Measurements from ENCODE around the gene SORCS2. TPM values are rescaled to one million over a fixed set of nuclear protein-coding genes. Genes with fewer than 3 reads are reported as not detected.
A peak's percentile ranks its signal among the peaks of the same experiment; 100 is the strongest.

The SORCS2 gene
- total and polyA plus RNA-seq, 3 donors from 2014 or later, result 2.7 to 4.6 (median 2.9) TPM

GRCh38 chr4:7194251-7195140 lies 2.2 kb downstream of the SORCS2 start:
- peak; percentile 52 for DNase-seq
- no peak overlapping the region for H3K4me3 ChIP-seq
- intact Hi-C loops (cut with DNase I; ENCODE audit: low total_unique reads), result loop anchor here (10.0 kb wide), 1 partner anchor 100 kb away; no protein-coding TSS in a partner anchor
- no peak for TF ChIP-seq POLR2A (IDR thresholded peaks at IDR 0.05)
- TF ChIP-seq, protein P1, sequence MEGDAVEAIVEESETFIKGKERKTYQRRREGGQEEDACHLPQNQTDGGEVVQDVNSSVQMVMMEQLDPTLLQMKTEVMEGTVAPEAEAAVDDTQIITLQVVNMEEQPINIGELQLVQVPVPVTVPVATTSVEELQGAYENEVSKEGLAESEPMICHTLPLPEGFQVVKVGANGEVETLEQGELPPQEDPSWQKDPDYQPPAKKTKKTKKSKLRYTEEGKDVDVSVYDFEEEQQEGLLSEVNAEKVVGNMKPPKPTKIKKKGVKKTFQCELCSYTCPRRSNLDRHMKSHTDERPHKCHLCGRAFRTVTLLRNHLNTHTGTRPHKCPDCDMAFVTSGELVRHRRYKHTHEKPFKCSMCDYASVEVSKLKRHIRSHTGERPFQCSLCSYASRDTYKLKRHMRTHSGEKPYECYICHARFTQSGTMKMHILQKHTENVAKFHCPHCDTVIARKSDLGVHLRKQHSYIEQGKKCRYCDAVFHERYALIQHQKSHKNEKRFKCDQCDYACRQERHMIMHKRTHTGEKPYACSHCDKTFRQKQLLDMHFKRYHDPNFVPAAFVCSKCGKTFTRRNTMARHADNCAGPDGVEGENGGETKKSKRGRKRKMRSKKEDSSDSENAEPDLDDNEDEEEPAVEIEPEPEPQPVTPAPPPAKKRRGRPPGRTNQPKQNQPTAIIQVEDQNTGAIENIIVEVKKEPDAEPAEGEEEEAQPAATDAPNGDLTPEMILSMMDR (IDR thresholded peaks at IDR 0.05), result peak; percentile 4 to 40 (median 19)
- no peaks in the 10 kb centered on the region for H3K27me3 ChIP-seq
- H3K9me3 ChIP-seq, result no peaks in the 10 kb centered on the region
- H3K27ac ChIP-seq, result no peak overlapping the region
- peaks cover 14% of the 10 kb centered on the region for H3K4me1 ChIP-seq
- no peaks in the 10 kb centered on the region for H3K36me3 ChIP-seq (ENCODE audit: low read depth, missing control alignments)
- 68 to 73% methylated on average over 4 to 6 of the region's 6 CpGs for WGBS, 2 donors

- no peak for TF ChIP-seq POLR2A (IDR thresholded peaks at IDR 0.05)
- TF ChIP-seq, protein P1 (IDR thresholded peaks at IDR 0.05), result no peak
- 77 to 88% methylated on average over 5 of the region's 5 CpGs for WGBS, 2 donors
Observed at GRCh38 chr4:7195141-7195515, 2.8 kb downstream of the SORCS2 start.

GRCh38 chr4:7195546-7196287 lies 3.4 kb downstream of the SORCS2 start:
- H3K4me1 ChIP-seq, result peaks cover 14% of the 10 kb centered on the region
- intact Hi-C loops (cut with DNase I; ENCODE audit: low total_unique reads), result loop anchor here (10.0 kb wide), 1 partner anchor 99 kb away; no protein-coding TSS in a partner anchor
- H3K4me3 ChIP-seq, result no peak overlapping the region
- H3K9me3 ChIP-seq, result no peaks in the 10 kb centered on the region
- no peaks in the 10 kb centered on the region for H3K27me3 ChIP-seq
- peak; percentile 29 for DNase-seq
- TF ChIP-seq, protein P1 (IDR thresholded peaks at IDR 0.05), result no peak
- TF ChIP-seq POLR2A (IDR thresholded peaks at IDR 0.05), result no peak
- no peaks in the 10 kb centered on the region for H3K36me3 ChIP-seq (ENCODE audit: low read depth, missing control alignments)
- H3K27ac ChIP-seq, result no peak overlapping the region
- WGBS, 2 donors, result 53 to 63% methylated on average over 14 of the region's 14 CpGs

More at GRCh38 chr4:7195141-7195515, 2.8 kb downstream of the SORCS2 start:
- no peaks in the 10 kb centered on the region for H3K36me3 ChIP-seq (ENCODE audit: low read depth, missing control alignments)
- H3K4me3 ChIP-seq, result no peak overlapping the region
- H3K4me1 ChIP-seq, result peaks cover 14% of the 10 kb centered on the region
- H3K9me3 ChIP-seq, result no peaks in the 10 kb centered on the region
- intact Hi-C loops (cut with DNase I; ENCODE audit: low total_unique reads), result loop anchor here (10.0 kb wide), 1 partner anchor 100 kb away; no protein-coding TSS in a partner anchor
- no peaks in the 10 kb centered on the region for H3K27me3 ChIP-seq
- no peak overlapping the region for H3K27ac ChIP-seq
- peak; percentile 8 for DNase-seq

DNA sequence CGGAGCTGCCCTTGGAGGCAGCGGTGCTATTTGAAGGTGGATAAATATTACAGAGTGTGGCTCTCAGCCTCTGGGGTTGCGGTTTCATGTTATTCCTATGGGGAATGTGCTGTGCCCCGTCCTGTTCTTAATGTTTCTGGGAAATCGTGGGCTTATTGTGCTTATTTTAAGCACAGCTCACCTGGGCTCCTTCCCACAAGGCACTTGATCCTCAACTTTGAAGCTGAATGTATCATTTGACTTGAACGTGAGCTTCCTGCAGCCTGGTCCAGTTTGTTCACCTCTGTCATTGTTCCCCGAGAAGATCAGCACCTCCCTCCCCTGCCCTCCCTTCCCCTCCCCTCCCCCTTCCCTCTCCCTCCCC lies 3.9 kb downstream of the SORCS2 start:
- 66 to 71% methylated on average over 7 of the region's 7 CpGs for WGBS, 2 donors
- no peak overlapping the region for H3K27ac ChIP-seq
- no peaks in the 10 kb centered on the region for H3K27me3 ChIP-seq
- H3K4me1 ChIP-seq, result peaks cover 9% of the 10 kb centered on the region
- intact Hi-C loops (cut with DNase I; ENCODE audit: low total_unique reads), result loop anchor here (10.0 kb wide), 1 partner anchor 99 kb away; no protein-coding TSS in a partner anchor
- TF ChIP-seq, protein P1 (IDR thresholded peaks at IDR 0.05), result no peak
- TF ChIP-seq POLR2A (IDR thresholded peaks at IDR 0.05), result no peak
- H3K4me3 ChIP-seq, result no peak overlapping the region
- peak; percentile 8 for DNase-seq
- no peaks in the 10 kb centered on the region for H3K36me3 ChIP-seq (ENCODE audit: low read depth, missing control alignments)
- H3K9me3 ChIP-seq, result no peaks in the 10 kb centered on the region
